ENCODE measurements around the gene ADAMTS15.

The ADAMTS15 gene, protein sequence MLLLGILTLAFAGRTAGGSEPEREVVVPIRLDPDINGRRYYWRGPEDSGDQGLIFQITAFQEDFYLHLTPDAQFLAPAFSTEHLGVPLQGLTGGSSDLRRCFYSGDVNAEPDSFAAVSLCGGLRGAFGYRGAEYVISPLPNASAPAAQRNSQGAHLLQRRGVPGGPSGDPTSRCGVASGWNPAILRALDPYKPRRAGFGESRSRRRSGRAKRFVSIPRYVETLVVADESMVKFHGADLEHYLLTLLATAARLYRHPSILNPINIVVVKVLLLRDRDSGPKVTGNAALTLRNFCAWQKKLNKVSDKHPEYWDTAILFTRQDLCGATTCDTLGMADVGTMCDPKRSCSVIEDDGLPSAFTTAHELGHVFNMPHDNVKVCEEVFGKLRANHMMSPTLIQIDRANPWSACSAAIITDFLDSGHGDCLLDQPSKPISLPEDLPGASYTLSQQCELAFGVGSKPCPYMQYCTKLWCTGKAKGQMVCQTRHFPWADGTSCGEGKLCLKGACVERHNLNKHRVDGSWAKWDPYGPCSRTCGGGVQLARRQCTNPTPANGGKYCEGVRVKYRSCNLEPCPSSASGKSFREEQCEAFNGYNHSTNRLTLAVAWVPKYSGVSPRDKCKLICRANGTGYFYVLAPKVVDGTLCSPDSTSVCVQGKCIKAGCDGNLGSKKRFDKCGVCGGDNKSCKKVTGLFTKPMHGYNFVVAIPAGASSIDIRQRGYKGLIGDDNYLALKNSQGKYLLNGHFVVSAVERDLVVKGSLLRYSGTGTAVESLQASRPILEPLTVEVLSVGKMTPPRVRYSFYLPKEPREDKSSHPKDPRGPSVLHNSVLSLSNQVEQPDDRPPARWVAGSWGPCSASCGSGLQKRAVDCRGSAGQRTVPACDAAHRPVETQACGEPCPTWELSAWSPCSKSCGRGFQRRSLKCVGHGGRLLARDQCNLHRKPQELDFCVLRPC

DNA sequence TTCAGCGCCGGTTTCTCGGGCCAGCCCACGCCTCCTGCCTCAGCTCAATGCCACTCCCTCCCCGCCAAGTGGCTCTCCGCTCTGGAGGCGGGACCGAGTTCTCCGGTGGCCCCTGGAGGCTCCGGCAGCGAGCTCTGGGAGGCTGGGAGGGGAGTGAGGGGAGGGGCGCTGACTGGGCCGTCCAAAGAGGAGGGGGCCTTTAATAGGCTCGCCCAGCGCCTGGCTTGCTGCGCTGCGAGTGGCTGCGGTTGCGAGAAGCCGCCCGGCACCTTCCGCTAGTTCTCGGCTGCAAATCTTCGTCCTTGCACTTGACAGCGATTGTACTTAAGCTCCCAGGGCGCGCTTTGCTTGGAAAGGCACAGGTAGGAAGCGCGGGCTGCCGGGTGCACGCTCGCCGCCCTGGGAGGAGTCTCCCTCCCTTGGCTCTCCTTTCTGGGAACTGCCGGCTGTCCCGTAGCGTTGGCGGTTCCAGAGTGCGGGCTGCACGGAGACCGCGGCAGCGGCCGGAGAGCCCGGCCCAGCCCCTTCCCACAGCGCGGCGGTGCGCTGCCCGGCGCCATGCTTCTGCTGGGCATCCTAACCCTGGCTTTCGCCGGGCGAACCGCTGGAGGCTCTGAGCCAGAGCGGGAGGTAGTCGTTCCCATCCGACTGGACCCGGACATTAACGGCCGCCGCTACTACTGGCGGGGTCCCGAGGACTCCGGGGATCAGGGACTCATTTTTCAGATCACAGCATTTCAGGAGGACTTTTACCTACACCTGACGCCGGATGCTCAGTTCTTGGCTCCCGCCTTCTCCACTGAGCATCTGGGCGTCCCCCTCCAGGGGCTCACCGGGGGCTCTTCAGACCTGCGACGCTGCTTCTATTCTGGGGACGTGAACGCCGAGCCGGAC, at the start of gene ADAMTS15:
Gene ADAMTS15 (plus strand): TSS at position 230 of the 894 bp plus-strand sequence. CDS start 329 bp downstream, at position 559.
- DNase-seq (ENCODE audit: low spot score), result no peak

DNA sequence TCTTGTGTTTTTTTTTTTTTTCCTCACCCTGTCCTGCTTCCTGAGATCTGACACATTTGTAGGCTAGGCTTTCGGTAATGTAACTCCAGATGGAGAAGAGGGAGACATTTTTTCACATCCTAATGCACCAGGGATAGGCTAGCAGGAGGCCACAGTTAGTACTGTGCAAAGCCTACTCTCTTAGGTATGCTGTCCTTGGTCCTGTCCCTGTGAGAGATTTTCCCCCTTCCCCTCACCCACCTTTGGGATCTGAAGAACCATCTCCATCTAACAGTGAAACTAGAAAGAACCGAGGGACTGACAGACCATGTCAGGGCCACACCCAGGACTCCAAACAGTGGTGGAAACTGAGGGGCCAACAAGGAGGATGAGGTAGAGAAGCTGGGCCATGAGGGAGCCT, 49.2 kb upstream of the ADAMTS15 start:
- DNase-seq (ENCODE audit: low spot score), result no peak

DNA sequence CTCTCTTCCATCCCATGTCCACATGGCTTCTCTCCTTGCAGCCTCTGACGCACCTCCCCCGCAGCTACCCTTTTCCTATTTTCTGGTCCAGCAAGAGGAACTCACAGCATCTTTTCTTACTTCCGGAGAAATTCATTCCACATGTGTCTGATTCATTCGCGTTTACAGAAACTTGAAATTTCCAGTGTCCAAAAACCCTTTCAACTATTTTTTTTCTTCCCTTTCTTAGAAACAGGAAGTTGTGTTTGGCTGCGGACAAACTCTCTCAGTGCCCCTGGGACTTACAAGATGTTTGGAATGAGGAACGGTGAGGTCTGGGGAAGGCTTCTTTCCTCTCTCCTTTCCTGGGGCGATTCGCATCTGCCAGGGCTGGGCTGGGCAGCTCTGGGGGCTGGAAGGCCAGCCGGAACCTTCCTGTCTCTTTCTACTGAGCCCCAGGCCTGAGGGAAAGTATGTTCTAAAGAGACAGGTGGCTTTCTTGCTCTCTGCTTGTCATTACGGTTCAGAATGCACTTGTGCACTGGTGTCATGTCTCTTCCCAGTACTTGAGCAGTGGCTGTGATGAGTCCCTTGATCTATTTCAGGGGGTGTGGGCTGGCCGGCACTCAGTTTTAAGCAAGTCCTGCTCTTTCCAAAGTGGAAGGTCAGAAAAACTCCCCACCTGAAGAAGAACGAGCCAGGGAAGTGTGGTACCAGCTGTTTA, 47.5 kb upstream of the ADAMTS15 start:
- no peak for DNase-seq (ENCODE audit: low spot score)

DNA sequence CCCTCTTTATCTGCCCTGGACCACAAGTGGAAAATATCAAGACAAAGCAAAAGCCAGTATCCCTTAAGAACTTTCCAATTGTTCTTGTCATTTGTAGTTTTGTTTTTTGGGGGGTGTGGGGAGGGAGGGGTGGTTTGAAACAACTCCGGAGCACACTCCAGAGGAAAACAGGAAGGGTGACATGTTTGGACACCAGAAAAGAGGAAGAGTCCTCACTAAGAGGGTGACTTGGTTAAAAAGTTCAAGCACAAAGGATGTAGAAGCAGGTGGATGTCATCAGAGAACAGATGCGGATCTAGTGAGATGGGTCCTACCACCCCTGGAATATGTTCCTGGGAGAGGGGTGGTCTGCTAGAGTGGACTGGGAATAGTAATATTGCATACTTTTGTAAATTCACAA, 45.9 kb upstream of the ADAMTS15 start:
- no peak for DNase-seq (ENCODE audit: low spot score)

DNA sequence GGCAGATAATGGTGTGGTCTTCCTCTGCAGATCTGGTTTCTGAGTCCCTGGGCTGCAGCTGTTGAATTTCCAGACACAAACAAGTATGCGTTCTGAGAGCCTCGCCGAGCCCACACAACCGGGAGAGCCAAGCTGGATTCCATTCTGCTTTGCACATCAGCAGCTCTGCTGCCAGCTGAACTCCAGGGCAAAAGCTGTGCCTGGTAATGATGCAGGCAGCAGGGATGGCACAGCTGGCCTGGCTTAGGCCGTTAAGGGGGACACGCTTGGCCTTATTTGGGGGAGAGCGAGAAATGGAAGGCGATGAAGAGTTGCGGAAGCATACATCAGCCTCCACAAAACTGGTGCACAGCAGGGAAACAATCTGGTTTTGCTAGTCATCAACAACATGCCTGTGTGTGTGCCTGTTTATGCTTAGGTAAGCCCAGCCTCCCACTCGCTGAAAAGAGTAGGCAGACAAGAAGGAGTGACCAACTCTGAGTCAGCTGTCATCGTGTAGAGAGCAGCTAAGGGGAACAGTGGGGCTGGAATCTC, 45.1 kb upstream of the ADAMTS15 start:
- no peak for DNase-seq (ENCODE audit: low spot score)

DNA sequence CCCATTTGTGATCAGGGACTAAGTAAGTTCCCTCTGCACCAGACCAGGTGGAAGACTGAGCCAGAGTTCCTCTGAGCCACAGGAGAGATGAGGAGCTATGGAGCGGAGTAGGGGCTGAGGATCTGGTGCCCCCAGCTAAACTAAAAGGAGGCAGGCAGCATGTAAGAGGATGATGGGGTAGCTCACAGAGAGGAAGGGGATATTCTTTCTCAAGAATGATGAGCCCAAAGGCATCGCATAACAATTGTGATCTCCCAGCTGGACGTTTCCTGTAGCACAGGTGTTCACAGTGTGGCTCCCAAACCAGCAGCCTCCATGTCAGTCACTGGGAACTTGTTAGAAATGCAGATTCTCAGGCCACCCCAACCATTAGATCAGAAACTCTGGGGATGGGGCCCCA, 44.5 kb upstream of the ADAMTS15 start:
- DNase-seq (ENCODE audit: low spot score), result no peak

DNA sequence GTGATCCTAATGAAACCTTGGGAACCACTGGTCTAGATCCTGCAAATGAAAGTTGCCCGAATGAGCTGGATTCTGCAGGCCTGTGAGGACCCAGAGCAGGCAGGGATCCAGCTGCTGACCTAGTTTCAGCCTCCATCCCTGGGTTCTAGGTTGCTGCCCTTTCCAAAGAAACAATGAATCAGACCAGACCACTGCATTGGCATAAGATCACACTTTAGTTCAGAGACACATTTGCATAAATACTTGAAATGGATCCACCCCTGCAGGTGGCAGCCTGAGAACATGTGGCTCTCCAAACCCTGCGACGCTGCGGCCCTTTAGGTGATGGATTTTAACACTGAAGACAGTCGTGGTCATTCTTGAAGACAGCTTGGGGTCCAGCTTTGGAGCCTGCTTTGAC, 43.7 kb upstream of the ADAMTS15 start:
- DNase-seq (ENCODE audit: low spot score), result no peak

DNA sequence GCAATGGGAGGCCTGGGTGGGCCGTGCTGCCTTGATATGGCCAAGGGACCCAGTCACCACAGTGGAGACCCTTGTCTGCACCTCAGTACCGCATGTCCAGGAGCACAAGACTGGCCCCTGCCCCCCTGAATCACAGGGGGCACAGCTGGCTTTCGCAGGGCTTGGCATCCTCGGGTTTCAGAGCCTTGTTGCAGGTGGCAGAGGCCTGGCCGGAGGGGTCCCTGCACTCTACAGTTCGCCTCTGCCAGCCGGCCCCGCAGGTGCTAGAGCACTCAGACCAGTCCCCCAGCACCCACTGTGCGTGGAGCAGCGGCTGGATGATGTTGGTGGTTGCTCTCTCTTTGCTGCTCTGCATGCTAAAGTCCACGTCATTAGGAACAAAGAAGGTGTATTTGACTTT, 43.0 kb upstream of the ADAMTS15 start:
- no peak for DNase-seq (ENCODE audit: low spot score)

DNA sequence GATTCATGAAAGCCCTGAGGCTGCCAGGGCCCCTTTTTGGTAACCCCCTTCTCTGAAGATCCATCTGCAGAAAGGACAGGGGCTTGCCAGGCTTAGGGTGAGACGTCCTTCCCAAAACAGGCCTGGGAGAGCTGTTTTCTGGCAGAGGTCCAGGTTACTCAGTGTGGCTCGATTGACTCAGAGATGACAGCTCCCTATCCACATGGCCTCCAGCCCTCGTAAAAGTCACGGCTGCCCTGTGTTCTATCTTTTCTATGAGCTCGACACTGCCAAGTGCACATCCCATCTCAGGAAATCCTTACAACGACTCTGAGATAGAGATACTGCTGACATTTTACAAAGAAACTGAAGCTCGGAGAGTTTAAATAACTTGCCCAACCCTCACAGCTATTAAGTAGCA, 40.5 kb upstream of the ADAMTS15 start:
- DNase-seq (ENCODE audit: low spot score), result no peak

DNA sequence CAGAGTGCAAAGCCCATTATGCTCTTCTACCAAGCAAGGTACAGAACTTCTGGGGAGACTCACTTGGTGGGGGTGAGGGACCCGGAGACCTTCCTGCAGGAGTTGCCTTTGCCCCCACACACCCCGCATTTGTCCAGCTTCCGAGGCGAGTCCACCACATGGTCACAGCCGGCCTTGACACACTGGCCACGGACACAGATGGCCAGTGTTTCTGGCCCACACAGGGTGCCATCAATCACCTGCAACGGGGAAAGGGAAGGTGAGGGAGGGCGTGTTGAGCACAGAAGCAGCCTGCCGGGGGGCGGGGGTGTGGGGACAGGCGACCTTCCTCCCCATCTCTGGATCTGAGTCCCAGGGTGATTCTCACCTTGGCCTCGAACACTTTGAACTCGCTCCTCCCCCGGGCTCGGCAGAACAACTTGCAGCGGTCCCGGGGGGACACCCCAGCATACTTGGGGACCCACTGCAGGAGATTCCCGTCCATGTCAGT, 40.0 kb upstream of the ADAMTS15 start:
- DNase-seq (ENCODE audit: low spot score), result no peak

DNA sequence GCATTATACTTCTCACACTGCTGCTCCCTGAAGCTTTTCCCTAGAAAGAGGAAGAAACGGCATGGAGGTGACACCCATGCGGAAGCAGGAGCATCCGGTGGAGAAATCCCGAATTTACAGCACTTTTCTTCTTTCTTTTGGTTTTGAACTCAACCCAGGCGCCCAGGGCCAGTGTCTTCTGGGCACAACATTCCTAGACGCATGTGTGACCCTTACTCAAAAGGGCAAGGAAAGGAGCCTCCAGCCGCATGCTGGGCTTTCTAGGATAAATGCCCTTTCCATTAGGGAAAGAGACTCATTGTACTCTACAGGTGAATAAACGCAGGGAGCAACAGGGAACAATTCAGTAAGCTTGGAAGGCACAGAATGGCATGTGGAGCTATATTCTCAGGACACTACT, 39.5 kb upstream of the ADAMTS15 start:
- DNase-seq (ENCODE audit: low spot score), result no peak

DNA sequence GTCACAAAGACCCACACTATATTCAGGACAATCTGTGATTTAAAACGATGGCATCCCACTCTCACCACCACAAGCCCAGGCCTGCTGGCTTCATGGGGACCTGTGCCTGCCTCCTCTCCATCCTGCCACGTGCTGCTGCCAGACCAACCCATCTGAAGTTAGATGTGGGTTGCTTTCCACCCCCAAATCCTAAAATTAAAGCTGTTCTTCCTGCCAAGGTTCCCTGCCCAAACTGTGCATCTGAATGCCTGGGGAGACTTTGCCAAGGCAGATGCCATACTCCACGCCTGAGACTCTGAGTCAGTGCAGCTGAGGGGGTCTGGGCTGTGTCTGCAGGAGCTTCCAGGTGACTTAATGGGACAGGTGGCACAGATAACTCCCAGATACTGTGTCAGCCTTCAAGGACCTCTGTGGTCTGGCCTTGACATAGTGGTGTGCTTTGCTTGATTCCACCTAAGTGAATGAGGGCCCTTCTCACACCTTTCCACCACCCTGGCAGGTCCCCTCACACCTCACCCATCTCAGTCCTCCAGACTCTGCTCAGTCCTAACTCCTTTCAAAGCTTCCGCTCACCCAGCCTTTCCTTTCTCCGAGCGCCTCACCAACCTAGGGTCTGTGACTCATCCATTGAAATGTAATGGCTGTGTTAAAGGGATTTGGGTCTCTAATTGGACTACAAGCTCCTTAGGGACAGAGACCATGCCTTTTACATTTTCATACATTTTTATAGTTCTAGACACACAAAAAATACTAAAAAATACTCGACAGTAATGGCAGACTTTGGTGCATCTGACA, 38.7 kb upstream of the ADAMTS15 start:
- DNase-seq (ENCODE audit: low spot score), result no peak

DNA sequence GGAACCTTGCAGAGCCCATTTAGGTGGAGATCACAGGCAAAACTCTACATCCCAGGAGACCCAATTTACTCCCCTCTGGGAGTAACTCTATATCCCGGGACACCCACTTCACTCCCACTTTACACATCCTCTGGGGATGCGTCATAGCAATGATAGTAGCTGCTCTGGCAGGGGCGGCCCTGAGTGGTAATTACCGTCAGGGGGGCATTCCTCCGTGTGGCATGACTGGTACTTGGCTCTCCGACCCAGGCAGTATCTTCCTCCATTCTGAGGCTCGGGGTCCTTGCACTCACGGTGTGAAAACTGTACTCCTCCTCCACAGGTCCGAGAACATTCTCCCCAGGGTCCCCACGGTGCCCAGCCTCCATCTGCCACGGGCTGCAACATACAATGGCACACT, 37.2 kb upstream of the ADAMTS15 start:
- no peak for DNase-seq (ENCODE audit: low spot score)

DNA sequence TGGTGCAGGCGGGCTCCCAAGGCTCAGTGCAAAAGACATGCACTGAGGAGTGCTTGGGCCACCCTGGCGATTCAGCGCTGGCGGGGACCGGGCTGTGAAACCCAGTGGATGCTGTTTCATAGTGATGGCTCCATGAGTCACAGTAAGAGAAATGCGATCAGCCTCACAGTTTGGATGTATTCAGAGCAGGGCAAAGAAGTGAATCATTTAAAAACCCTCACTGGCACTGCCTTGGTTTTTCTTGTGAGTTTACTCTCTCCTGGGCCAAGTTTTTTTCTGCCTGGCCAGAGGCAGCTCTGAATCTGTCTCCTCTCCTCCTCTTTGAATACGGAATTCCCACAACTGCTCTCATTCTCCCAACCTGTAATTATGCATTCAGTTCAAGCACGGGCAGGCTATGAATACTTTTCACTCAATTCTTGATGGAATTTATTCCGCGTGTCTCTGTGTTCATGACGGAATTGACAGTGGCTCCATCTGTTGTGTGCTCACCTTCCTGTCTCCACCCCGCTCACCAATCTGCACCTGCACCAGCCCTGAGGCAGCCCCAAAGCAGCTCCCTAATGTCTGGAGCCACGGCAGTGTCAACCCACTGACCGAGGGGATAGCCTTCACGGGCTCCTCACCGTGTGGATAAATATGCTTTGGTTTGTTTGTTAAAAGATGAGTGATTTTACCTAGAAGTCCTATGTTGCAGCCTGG, 34.9 kb upstream of the ADAMTS15 start:
- DNase-seq (ENCODE audit: low spot score), result no peak

DNA sequence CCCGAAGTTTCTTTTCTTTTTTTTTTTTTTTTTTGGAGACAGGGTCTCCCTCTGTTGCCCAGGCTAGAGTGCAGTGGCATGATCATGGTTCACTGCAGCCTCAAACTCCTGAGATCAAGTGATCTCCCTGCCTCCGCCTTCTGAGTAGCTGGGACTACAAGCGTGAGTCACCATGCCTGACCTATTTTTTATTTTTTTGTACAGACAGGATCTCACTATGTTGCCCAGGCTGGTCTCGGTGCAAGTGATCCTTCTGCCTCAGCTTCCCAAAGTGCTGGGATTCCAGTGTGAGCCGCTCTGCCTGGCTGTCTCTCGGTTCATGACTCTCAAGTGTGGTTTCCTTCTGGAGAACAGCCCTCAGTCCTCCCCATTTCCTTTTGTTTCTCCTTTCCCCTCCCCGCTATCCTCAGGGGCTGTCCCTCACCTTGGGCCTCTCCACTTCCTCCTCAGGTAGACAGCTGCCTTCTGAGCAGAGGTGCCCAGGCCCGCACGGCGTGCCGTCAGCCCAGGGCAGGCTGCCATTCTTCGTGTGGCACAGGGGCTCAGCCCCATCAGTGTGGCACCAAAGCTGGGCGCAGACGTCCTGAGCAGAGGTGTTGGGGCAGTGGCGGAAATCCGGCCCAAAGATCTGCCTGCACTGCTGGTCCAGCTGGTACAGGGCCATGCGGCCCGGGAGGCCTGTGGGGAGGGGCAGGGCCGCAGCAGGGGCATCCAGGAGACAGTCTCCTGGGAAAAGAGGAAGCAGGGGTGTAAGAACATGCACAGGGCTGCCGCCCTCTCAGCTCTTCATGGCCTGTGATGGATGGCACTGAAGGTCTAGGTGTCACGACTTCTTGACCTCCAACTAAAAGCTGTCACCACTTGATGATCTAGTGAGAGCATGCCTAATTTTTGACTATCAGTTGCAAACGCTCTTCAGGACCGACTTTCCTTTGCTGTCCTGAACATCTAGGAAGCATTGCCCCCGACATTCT, 34.1 kb upstream of the ADAMTS15 start:
- DNase-seq (ENCODE audit: low spot score), result no peak

DNA sequence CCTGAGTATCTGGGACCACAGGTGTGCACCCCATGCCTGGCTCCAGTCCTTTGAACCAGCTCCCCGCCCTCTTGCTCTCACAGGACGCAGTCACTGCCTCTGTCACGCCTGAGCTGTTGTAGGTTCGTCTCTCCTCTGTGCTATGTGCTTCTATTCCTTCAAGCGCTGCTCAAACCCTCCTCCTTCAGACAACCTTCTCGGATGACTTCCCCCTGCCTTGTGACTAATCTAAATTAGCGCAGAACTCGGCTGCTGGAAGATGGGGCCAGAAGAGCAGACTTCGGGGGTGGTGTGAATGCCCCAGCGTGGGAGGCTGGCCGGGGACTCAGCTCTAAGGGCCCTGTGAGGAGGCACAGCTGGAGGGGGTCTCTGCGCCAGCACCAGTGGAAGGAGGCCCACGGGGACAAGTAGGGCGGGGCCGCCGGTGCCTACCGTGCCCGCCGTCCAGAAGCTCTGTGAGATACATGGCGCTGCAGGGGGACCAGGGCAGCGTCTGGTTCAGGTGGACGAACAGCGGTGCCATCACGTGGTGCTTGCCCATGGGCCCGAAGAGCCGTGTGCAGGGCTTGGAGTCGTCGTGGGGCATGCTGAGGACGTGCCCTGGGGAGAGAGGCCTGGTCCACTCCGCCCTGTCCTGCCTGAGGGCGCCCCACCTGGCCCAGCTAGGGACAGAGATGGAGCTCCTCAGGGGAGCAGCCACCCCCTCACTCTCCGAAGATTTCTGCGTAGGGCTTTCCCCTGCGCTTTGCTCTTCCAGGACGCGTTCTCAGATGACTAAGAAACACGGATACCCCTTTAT, 32.5 kb upstream of the ADAMTS15 start:
- DNase-seq (ENCODE audit: low spot score), result no peak

DNA sequence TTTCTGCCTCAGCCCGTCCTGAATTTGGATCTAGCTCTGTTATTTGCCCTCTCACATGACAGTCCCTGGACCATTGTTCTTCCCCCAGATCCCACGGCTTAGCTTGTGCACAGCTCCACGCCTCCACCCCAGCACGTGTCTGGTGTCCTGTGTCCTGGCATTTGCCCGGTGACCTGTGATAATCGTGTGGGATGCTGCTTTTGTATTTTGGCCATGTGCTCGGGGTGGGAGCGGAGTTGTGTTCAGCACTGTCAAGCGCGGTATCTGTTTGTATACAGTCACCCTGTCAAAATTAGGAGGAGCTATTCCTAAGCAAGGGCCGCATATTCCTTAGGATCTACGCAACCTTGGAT, 31.9 kb upstream of the ADAMTS15 start:
- DNase-seq (ENCODE audit: low spot score), result no peak

DNA sequence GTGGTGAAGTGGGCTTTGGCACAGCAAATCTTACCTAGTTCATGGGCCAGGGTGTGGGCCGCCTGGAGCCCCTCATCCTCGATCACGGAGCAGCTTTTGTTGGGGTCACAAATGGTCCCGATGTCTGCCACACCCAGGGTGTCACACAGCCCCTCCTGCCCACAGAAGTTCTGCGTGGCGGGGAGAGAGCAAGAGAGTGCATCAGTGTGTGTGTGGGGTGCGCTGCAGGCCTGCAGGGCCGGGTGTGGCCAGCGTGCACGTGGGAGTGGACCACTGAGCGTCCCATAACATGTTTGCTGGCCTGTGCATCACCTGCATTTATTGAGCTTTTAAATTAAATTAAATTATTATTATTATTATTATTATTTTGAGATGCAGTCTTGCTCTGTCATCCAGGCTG, 31.5 kb upstream of the ADAMTS15 start:
- DNase-seq (ENCODE audit: low spot score), result no peak
